ENCODE measurements around the gene CDC25A.
"Not testable (repeated sequence)": the region's sequence is repeated elsewhere in the genome, so short reads cannot be mapped to it uniquely, and the experiment has no call there.

The CDC25A gene

DNA sequence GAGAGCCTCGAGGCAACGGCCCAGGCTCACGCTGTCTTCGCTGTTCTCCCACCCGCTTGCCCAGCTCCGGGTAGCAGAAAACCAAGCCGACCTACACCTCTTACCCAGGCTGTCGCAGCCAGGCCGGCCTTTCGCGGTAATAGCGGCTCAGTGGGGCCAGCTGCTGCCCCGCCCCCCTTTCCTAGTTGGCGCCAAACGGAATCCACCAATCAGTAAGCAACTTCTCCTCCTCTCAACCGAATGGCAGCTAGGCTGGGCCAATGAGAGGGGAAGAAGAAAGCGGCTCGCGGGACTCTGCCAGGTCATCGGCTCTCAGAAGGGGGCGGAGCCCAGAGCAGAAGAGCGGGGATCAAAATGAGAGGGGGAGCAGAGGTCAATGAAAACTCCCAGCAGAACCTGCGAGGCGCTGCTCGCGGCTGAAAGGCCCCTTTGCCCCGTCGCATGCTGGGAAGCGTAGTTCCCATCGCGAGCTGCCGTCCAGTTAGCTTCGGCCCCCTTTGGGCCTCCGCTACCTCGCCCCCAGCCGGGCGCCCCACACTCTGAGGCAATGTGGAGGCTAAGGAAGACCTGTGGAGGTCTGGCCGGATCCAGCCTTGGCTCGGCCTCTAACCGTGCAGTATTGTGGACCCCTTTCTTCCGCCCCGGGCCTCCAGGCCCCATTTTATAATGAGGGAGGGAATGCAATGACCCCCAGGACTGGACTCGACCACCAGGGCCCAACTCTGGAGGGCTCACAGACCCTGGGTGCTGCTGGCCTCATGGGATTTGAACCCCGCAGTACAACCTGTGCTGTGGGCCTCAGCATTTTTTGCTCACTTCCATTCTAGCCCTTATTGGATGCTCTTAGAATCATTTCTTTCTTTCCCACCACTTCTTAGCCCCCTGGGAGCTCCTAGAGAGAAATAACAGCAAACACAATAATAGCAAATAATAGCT, at the start of gene CDC25A:
Gene CDC25A (minus strand): TSS at position 152 of the 936 bp plus-strand sequence. CDS start 470 bp downstream, outside the sequence.
- peak; percentile 98 for DNase-seq (ENCODE audit: low read depth)

DNA sequence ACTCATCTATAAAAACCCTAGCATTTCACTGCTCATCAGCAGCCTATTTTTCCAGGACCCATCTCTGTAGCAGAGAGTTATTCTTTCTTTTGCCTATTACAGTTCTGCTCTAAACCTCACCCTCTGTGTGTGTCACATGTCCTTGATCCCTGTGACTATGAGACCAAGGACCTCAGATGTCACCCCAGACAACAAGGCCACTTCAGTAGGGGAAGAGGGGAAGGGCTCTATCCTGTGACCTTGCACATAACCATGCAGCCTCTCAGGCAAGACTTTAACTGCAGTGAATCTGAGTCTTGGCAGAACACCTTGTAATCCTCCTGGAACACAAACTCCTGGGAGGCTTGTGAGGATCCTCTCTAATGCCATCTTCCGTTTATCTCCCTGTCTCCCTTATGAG, 48.3 kb upstream of the CDC25A start:
- DNase-seq (ENCODE audit: low read depth) = no peak

DNA sequence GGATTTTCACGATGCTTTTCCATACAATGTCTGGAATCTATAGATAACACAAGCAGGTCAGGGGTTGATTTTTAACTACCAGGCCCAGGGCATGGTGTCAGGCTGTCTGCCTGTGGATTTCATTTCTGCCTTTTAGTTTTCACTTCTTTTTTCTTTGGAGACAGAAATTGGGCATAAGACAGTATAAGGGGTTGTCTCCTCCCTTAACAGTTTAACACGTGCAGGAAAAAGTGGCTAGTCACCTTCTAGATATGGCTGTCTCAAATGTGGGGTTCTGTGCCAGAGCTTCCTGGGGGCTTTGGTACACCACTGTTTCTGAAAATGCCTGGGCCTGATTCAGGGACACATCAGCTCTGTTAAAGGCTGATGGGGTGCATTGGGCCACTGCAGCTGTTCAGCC, 45.3 kb upstream of the CDC25A start:
- no peak for DNase-seq (ENCODE audit: low read depth)

DNA sequence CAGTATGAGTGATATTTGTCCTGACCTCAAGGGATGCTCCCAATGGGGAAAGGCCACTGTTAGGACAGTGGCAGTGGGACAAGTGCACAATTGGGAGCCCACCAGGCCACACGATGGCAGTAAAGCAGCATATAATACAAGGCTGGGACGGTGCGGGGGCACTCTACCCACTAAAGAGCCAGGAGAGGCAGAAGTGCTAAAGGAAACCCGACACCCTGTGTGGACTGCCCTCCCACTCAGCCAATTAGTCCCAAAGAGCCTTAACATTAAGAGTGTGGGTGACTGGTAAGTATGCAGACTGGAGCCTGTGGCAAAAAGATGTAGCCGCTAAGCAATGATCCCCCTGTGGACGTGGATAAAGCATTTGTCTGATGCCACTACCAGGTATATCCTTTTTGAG, 44.5 kb upstream of the CDC25A start:
- no peak for DNase-seq (ENCODE audit: low read depth)

DNA sequence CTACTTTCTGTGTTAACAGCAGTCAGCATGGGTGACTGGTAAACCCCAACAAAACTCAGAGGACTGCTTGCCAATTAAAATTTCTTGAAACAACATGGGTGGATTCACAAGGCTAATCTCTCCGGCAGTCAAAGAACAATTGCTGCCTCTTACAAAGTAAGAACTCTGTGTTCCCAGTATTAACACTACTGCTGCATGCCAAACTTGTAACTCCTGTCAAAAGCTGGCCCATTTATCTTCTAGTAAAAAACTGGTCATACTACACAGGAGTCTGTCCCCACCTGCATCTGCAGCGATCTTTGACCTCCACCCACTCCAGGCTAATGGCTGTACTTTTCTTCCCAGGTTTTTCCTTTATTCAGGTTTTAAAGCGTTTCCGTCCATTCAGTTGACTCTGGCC, 44.0 kb upstream of the CDC25A start:
- DNase-seq (ENCODE audit: low read depth) = no peak

DNA sequence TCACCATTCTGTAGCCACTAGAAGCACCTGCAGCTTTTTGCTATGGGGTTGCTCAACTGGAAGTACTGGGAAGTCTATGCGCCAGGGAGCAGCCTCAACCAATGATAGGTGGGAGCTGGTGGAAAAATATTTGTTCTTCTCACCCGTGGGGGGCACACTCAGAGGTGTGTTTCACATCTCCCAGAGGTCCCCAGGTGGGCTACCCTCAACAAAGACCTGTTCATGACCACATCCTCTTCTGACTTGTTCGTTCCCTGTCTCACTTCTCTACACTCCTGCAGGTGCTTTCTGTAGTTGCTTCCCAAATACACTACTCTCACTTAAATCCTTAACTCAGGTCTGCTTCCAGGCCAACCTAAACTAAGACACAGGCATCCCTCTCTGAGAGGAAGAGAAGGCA, 38.7 kb upstream of the CDC25A start:
- no peak for DNase-seq (ENCODE audit: low read depth)

DNA sequence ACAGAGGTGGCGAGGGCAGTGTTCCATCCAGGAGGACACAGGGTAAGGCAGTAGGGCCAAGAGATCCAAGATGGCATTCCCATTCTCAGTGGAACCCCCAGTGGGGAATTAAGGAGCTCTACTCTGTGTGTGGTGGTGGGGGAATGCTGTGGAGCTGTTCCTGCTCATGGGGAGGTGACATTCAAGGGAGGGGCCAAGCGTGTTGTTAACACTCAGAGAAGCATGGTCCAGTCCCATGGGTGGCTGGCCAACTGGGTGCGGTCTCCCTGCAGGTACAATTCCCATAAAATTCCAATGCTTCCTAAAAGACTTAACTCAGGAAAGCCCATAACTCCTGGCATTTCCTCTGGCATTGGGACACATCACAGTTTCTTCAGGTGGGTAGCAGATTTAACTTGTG, 37.4 kb upstream of the CDC25A start:
- DNase-seq (ENCODE audit: low read depth) = no peak

DNA sequence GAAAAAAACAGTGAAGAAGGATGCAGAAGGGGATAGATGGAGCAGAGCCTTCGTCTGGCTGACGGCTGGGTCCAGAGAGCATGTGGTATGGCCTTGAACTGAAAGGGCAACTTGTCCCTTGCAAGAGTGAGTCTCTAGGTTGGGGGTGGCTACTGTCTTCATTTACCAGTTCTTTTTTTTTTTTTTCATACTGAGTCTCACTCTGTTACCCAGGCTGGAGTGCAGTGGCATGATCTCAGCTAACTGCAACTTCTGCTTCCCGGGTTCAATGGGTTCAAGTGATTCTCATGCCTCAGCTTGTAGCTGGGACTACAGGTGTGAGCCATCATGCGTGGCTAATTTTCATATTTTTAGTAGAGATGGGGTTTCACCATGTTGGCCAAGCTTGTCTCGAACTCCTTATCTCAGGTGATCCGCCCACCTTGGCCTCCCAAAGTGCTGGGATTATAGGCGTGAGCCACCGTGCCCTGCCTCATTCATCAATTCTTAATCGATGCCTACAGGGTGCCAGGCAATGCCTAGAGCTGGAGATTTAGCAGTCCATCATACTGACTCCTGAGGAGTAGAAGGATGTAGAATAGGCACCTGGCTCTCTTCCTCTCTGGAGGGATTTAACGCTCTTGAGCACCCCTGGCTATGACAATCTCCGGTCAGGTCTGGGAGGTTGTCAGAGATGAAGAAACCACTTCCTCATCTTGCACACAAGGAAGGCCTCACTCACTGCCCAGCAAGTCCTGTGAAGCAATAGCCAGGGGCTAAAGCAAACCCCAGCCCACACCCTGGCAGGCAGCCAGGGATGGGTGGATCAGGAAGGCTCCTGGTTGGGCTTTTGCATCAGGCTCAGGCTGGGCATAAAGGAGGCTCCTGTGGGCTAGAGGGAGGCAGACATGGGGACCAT, 34.6 kb upstream of the CDC25A start, which contains the start of gene CAMP:
Gene CAMP (plus strand): TSS at position 880 of the 898 bp plus-strand sequence. CDS start 17 bp downstream, at position 897.
- DNase-seq (ENCODE audit: low read depth) = no peak

DNA sequence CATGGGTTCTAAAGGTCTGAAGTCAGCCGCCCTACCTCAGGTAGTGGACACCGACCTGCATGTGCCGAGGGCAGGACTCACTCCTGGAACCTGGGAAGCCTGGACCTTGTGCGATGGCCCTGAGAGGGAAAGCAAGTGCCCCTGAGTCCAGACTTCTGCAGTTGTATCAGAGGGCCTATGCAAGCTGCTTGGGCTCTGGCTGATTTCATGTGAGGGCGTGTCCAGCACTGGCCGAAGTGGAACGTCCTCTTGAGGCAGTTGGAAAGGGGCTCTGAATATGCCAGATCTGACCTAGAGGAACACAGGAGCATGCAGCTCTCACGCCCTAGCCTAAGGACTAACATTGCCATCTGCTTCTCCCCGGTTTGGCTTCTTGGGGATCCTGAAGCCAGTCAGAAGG, 32.5 kb upstream of the CDC25A start:
- no peak for DNase-seq (ENCODE audit: low read depth)

DNA sequence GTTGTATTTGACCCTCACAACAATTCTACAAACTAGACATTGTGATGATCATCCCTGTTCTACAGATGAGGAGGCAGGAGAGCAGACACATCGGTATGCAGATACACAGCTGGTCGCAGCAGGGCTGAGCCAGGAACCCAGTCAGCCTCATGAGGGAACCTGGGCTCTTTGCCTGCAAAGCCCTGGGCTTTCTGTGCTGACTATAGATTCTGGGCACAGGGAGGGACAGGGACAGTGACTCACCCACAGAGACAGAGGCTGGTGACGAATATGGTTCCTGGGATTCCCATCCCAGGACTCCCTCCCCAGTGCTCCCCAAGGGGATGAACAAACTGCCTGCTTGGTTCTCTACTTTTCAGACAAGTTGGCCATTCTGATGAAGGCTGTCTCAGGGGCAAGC, 31.3 kb upstream of the CDC25A start:
- no peak for DNase-seq (ENCODE audit: low read depth)

DNA sequence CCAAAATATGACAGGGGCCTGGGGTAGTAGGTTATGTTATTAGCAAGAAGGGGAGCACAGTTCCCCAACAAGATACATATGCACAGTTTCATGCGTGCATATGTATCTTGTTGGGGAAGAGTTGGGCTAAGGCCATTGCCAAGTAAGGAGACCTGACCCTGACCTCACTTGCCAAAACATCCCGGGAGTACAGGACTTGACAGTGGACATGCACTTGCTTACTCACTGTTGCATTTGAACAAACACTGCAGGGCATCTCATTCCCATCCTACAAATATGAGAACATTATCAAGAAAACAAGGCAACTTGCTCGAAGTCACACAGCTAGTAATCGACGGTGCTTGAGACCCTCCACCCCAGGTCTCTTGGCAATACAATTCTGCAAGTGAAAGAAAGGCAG, 30.3 kb upstream of the CDC25A start:
- DNase-seq (ENCODE audit: low read depth) = no peak

DNA sequence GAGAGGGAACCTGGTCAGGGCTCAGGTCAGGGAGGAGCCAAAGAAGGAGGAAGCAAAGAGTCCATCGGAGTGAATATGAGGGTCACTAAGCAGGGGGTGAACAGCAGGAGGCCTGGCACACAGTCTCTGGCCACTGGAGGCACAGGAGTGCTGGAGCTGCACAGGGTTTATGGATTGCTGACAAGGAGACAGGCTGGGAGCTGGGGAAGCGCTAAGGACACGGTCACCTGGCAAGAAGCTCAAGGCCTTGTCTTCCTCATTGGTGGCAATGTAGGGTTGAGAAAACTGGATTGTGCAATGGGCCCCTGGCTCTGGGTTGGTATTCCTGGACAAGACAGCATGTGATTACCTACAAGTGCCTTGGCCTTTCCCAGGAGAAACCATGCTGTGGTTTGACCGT, 29.2 kb upstream of the CDC25A start:
- DNase-seq (ENCODE audit: low read depth) = no peak

DNA sequence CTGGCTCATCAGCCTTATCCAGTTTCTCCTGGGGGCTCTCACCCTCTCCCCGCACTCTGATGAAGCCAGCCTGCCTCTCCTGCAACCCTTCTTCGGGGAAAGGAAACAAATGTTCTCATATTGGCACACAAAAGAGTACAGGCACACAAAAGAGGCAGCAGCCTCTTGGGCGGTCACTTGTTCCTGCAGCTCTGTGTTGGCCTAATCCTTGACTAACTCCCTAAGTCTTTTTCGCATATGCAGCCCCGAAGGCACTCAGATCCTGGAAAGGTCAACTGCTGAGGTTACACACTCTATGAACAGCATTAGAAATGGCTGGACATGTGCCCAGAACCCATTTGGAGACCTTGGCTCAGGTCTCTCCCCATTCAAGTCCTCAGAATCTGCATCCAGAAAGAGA, 27.7 kb upstream of the CDC25A start:
- no peak for DNase-seq (ENCODE audit: low read depth)

DNA sequence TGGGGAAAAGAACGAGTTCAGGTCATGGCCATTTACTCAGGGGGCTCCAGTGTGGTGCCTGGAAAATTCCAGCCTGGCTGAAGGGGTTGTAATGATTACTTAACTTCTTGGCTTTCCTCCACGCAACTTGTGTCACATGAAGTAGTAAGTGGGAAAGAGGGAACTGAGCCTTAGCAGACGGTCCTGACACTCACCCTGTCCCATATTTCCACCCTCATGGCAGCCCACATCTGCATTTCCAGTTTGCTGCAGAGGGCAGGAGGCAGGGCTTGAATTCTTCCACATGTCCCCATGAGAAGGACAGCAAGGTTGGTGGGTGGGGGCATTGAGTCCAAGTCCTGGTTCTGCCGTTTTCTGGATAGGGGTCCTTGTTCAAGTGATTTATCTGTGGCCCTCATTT, 27.2 kb upstream of the CDC25A start:
- no peak for DNase-seq (ENCODE audit: low read depth)

DNA sequence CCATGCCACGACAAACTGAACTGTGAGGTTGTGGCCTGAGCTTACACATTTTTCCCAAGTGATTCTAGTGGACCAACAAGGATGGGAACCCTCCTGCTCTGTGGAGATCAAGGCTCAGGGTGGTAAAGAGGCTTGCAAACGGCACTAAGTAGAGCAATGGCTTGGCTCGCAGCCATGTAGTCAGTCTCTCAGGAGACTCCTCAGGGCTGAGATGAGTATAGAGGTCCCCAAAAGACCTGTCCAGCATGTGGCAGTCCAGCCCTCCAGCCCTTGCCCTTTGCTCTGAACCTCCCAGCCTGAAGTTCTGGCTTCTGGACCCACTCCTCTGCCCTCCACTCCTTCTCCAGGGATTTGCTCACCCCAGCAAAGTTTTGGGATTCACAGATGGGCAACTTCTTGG, 26.8 kb upstream of the CDC25A start:
- DNase-seq (ENCODE audit: low read depth) = no peak

DNA sequence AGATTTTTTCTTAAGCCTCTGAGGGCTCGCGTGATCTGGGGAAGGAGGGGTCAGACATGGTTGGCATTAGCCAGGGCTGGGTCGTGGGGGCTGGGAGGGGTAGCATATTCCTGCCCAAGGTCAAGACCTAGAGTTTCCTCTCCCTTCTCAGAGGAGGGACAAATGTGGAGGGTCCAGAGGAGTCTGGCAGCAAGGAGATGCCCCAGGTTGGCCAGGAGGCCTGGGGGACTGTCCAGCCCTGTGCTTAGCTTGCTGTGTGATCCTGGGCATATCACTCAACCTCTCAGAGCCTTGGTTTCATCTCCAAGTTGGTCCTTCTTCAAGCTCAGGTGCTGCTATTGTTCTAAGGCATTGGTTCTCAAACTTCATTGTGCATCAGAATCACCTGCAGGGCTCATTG, 26.0 kb upstream of the CDC25A start:
- DNase-seq (ENCODE audit: low read depth) = no peak

DNA sequence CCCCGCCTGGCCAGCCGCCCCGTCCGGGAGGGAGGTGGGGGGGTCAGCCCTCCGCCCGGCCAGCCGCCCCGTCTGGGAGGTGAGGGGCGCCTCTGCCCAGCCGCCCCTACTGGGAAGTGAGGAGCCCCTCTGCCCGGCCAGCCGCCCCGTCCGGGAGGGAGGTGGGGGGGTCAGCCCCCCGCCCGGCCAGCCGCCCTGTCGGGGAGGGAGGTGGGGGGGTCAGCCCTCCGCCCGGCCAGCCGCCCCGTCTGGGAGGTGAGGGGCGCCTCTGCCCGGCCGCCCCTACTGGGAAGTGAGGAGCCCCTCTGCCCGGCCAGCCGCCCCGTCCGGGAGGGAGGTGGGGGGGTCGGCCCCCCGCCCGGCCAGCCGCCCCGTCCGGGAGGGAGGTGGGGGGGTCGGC, 23.6 kb upstream of the CDC25A start:
- DNase-seq (ENCODE audit: low read depth) = not testable (repeated sequence)

DNA sequence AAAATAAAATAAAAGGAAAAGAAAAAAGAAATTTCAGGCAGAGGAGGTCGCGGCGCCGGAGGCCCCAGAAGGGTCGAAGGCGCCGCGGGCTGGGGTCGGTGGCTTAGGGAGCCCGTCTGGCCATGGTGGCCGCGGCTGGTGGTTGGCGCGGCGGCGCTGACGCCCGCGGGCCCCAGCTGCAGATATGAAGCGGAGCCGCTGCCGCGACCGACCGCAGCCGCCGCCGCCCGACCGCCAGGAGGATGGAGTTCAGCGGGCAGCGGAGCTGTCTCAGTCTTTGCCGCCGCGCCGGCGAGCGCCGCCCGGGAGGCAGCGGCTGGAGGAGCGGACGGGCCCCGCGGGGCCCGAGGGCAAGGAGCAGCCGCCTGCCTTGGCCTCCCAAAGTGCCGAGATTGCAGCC, 22.3 kb upstream of the CDC25A start:
- DNase-seq (ENCODE audit: low read depth) = not testable (repeated sequence)

DNA sequence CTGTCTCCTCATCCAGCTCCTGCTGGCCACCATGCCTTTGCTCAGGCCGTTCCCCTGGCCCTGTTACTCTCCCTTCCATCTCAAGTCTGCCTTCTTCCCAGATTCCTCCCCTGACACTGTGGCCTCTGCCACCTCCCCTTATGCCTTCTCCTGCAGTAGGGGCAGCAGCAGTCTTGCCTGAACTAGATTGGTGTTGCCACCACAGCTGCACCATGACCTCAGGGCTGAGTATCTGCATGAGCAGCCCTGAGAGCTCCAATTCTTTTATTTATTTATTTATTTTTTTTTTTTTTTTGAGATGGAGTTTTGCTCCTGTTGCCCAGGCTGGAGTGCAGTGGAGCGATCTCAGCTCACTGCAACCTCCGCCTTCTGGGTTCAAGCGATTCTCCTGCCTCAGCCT, 21.2 kb upstream of the CDC25A start:
- no peak for DNase-seq (ENCODE audit: low read depth)

DNA sequence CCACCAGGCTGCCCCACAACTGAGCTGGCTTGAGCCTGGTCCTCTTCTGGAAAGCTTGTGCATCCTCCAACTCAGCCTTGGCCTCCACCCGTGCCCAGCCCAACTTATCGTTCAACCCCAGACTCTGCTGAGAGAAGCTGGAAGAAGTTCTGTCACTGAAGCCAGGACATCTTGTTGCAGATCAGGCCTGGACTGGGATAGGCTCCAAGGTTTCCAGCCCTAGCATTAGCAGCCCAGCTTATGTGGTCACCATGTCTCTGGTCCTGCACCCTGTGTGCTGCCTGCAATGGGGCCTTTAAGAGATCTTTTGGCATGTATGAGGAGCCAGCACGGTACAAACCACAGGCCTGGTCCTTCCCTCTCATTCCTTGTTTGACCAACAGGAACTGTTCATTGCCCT, 19.9 kb upstream of the CDC25A start:
- no peak for DNase-seq (ENCODE audit: low read depth)

DNA sequence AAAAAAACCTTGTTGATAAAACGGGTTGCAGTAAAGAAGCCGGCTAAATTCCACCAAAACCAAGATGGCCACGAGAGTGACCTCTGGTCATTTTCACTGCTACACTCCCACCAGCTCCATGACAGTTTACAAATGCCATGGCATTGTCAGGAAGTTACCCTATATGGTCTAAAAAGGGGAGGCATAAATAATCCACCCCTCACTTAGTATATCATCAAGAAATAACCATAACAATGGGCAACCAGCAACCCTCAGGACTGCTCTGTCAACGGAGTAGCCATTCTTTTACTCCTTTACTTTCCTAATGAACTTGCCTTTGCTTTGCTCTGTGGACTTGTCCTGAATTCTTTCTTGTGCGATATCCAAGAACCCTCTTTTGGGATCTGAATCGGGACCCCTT, 14.4 kb upstream of the CDC25A start:
- DNase-seq (ENCODE audit: low read depth) = no peak

DNA sequence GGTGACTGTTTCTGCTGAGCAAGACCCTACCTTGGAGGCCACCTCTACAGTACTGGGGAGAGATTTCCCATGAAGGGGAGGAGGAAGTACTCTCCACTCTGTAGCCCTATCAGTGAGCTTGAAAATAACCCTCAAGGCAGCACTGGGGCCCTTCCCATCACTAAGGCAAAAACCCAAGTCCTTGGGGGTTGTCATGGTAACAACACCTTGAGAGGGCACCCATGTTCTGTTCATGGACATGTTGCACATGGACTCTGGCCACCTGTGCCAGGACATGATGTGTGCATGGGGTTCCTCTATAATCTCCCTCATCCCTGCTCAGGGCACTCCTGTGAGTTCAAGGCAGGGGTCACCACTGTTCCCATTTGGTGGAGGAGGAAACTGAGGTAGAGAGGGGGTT, 10.9 kb upstream of the CDC25A start:
- no peak for DNase-seq (ENCODE audit: low read depth)

DNA sequence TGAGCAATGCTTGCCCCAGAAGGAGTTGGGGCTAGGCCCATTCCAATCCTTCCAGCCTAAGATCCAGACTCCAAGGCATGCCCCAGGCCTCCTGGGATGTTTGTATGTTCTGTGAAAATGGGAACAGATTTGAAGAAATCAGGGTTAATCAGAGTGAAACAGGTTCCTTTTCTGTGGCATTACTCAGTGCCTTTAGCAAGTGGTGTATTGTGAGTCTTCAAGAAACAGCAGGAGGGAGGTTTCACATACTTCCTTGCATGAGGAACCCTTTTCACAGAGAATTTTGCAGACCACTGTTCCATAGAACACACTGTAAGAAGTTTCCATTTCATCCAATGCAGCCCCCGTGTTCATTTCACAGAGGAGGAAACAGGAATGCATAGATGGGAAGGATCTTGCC, 8.4 kb upstream of the CDC25A start:
- DNase-seq (ENCODE audit: low read depth) = no peak
